Panc1 (cell line): ENCODE measurements around the gene TRAPPC2L. TPM values are rescaled to one million over a fixed set of nuclear protein-coding genes. Genes with fewer than 3 reads are reported as not detected.

Source experiments
- ATAC-seq: fragments of 200-7000 bp; cut with Tn5 transposase; 2 replicates; pipeline ENCODE4 v1.9.1; 2020; ENCODE audit warnings: mild to moderate bottlenecking, moderate library complexity
- BruUV-seq: library from RNA; stranded (reverse); fragments of 400-500 nt; replicated peaks from 2 replicates; lab custom pipeline; 2021; lab: Mats Ljungman, UMichigan
- CTCF ChIA-PET: fragments of 300-600 bp; sonication (Branson Sonifier 250); formaldehyde crosslinking; loops from one replicate; lab custom pipeline; 2022; ENCODE audit warnings: antibody characterized with exemption; lab: Charles Lee
- POLR2A ChIA-PET: fragments of 300-600 bp; sonication (Branson Sonifier 250); formaldehyde crosslinking; loops from one replicate; lab custom pipeline; 2022; ENCODE audit warnings: antibody characterized with exemption; lab: Charles Lee
- DNase-seq: peaks from one replicate; pipeline ENCODE4 v3.0.0-alpha.2; 2010; ENCODE audit warnings: low read depth, low spot score
- H3K27ac ChIP-seq: 2 replicates; pipeline ENCODE4 v1.5.1; 2011; ENCODE audit warnings: mild to moderate bottlenecking, low read length, inconsistent platforms
- H3K27me3 ChIP-seq: fragments of 200-500 bp; sonication (Bioruptor generic); 2 replicates; pipeline ENCODE4 v1.6.0; 2014; ENCODE audit warnings: low read length, inconsistent platforms; ENCODE audit not compliant: control insufficient read depth, insufficient read depth
- H3K36me3 ChIP-seq: fragments of 200-500 bp; sonication (Bioruptor generic); 2 replicates; pipeline ENCODE4 v1.5.1; 2014; ENCODE audit warnings: inconsistent platforms, mild to moderate bottlenecking, low read length, moderate library complexity; ENCODE audit not compliant: control insufficient read depth, insufficient read depth
- H3K4me1 ChIP-seq: 2 replicates; pipeline ENCODE4 v1.5.1; 2011; ENCODE audit warnings: inconsistent platforms, mild to moderate bottlenecking, low read length, moderate library complexity; ENCODE audit not compliant: control insufficient read depth, insufficient read depth
- H3K4me3 ChIP-seq, 2 experiments: 2 replicates each; pipeline ENCODE4 v1.5.1; 2011 to 2012; ENCODE audit warnings: low read depth in 2 of 2, low read length in 2 of 2, mild to moderate bottlenecking in 2 of 2, inconsistent platforms in 1 of 2, moderate library complexity in 1 of 2
- H3K9me3 ChIP-seq: fragments of 200-500 bp; sonication (Bioruptor generic); 2 replicates; pipeline ENCODE4 v1.5.1; 2014; ENCODE audit warnings: low read depth, mild to moderate bottlenecking, inconsistent platforms, low read length, moderate library complexity; ENCODE audit not compliant: control insufficient read depth, insufficient read depth
- CTCF ChIP-seq: fragments of 450-650 bp; IDR thresholded peaks from 2 replicates; pipeline ENCODE4 v1.5.1; 2017; ENCODE audit warnings: mild to moderate bottlenecking
- POLR2AphosphoS5 ChIP-seq: IDR thresholded peaks from 2 replicates; pipeline ENCODE4 v1.6.1; 2012; ENCODE audit warnings: mild to moderate bottlenecking, low read depth, low read length, moderate library complexity
- SIN3A ChIP-seq: IDR thresholded peaks from 2 replicates; pipeline ENCODE4 v1.6.1; 2012; ENCODE audit warnings: low read depth, mild to moderate bottlenecking, low read length, moderate library complexity, borderline replicate concordance; ENCODE audit not compliant: insufficient read depth
- TCF7L2 ChIP-seq: IDR thresholded peaks from 2 replicates; pipeline ENCODE4 v1.6.1; 2011; ENCODE audit warnings: mild to moderate bottlenecking, low read depth, low read length, inconsistent platforms
- in situ Hi-C: cut with HindIII; loops from 2 replicates; pipeline ENCODE4 v1.10.0; 2016; ENCODE audit warnings: low sequenced_read_pairs, low pct_unique_long_range_greater_than_20kb
- intact Hi-C: fragments of 100-400 bp; cut with micrococcal nuclease; formaldehyde crosslinking; loops from one replicate; pipeline ENCODE4 v1.10.0; 2022; ENCODE audit not compliant: unreplicated experiment
- total RNA-seq: library from RNA; stranded (reverse); gene quantifications from one replicate; pipeline ENCODE4 v1.2.1, GENCODE V29; 2021; ENCODE audit not compliant: unreplicated experiment
- TF ChIP-seq, protein P1 (sequence below), 2 experiments: IDR thresholded peaks; 2 replicates each; pipeline ENCODE4 v1.6.1; 2011 to 2012; ENCODE audit warnings: low read depth in 2 of 2, control low read depth in 1 of 2, low read length in 1 of 2, mild to moderate bottlenecking in 1 of 2, moderate library complexity in 1 of 2; ENCODE audit not compliant: insufficient read depth in 1 of 2

The TRAPPC2L gene
- total RNA-seq, 1 experiment from 2014 or later = 73.8 TPM

DNA sequence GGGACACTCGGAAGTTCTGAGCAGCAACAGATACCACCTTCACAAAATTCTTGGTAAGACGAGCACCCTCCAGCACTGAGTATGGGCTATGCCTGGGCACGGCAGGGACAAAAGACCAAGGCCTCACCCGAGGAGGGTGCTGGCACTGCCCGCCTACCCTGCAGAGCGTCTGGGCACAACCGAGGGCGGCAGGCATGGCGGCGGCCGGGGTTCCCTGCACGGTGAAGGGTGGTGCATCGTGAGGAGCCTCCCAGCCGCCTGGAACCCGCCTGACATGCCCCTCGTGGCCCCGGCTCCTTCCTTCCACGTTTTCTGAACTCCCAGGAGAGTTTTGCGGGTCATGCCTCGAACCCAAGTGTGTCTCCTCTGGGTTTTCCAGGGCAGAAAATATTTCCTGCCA is 19.1 kb upstream of the TRAPPC2L start:
- no peaks in the 10 kb centered on the region for H3K27me3 ChIP-seq
- ChIA-PET POLR2A (no interaction called here), CTCF (no interaction called here)
- intact Hi-C loops (no loop called here), in situ Hi-C loops (no loop called here)
- H3K9me3 ChIP-seq = no peaks in the 10 kb centered on the region
- no peak overlapping the region for H3K4me3 ChIP-seq
- ATAC-seq (no peak), DNase-seq (no peak)
- H3K4me1 ChIP-seq = no peaks in the 10 kb centered on the region
- TF ChIP-seq SIN3A (no peak), CTCF (no peak), POLR2AphosphoS5 (no peak), TCF7L2 (no peak)
- TF ChIP-seq, protein P1, sequence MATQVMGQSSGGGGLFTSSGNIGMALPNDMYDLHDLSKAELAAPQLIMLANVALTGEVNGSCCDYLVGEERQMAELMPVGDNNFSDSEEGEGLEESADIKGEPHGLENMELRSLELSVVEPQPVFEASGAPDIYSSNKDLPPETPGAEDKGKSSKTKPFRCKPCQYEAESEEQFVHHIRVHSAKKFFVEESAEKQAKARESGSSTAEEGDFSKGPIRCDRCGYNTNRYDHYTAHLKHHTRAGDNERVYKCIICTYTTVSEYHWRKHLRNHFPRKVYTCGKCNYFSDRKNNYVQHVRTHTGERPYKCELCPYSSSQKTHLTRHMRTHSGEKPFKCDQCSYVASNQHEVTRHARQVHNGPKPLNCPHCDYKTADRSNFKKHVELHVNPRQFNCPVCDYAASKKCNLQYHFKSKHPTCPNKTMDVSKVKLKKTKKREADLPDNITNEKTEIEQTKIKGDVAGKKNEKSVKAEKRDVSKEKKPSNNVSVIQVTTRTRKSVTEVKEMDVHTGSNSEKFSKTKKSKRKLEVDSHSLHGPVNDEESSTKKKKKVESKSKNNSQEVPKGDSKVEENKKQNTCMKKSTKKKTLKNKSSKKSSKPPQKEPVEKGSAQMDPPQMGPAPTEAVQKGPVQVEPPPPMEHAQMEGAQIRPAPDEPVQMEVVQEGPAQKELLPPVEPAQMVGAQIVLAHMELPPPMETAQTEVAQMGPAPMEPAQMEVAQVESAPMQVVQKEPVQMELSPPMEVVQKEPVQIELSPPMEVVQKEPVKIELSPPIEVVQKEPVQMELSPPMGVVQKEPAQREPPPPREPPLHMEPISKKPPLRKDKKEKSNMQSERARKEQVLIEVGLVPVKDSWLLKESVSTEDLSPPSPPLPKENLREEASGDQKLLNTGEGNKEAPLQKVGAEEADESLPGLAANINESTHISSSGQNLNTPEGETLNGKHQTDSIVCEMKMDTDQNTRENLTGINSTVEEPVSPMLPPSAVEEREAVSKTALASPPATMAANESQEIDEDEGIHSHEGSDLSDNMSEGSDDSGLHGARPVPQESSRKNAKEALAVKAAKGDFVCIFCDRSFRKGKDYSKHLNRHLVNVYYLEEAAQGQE (IDR thresholded peaks at IDR 0.05; ENCODE audit: insufficient read depth in 1 of 2, low read depth in 2 of 2, low read length in 1 of 2) = no peak
- H3K36me3 ChIP-seq = peaks cover 2% of the 10 kb centered on the region; the same call in 1 of the 2 replicates
- H3K27ac ChIP-seq = no peak overlapping the region
- no TSS peak for BruUV-seq

DNA sequence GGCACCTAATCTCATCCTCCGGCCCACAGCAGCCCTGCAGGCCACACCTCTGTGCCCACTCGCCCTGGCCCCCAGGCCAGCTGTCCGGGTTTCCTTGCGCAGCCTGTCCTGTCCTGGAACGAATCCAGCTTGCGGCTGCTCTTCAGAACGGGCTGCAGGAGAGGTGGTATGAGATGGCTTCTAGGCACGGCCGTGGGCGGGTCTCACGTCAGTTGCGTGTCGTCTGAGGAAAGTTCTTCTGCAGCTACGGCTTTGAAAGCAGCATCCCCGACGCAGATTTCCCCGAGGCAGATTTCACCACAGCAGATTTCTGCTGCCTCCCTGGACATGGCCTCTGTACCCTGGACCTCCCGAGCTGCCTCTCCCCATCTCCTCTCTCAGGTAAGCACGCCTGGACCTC is 18.4 kb upstream of the TRAPPC2L start:
- Histone ChIP-seq H3K27ac (no peak overlapping the region), H3K9me3 (no peaks in the 10 kb centered on the region), H3K27me3 (no peaks in the 10 kb centered on the region), H3K4me1 (no peaks in the 10 kb centered on the region), H3K36me3 (peaks cover 2% of the 10 kb centered on the region; the same call in 1 of the 2 replicates), H3K4me3 (no peak overlapping the region)
- ChIA-PET POLR2A (no interaction called here), CTCF (no interaction called here)
- no peak for ATAC-seq
- TF ChIP-seq SIN3A = no peak
- no peak for TF ChIP-seq CTCF
- no peak for TF ChIP-seq POLR2AphosphoS5
- TF ChIP-seq, protein P1 (IDR thresholded peaks at IDR 0.05; ENCODE audit: insufficient read depth in 1 of 2, low read depth in 2 of 2, low read length in 1 of 2) = no peak
- no peak for TF ChIP-seq TCF7L2
- intact Hi-C loops (no loop called here), in situ Hi-C loops (no loop called here)
- DNase-seq = no peak
- BruUV-seq = no TSS peak
